A549 (cell line): Measurements from ENCODE around the gene MMD. TPM values are rescaled to one million over a fixed set of nuclear protein-coding genes. Genes with fewer than 3 reads are reported as not detected.

Experiments used
- ATAC-seq, 2 experiments: fragments of 200-7000 bp in 1 of 2; fragments of >200 bp in 1 of 2; cut with Nextera tagmentation in 1 of 2; cut with Tn5 transposase in 1 of 2; 3 replicates each; pipeline versions ENCODE4 v1.8.0 to v1.9.1; 2018 to 2020; ENCODE audit warnings: mild to moderate bottlenecking in 1 of 2, moderate library complexity in 1 of 2
- CTCF ChIA-PET: fragments of 300-600 bp; sonication (Branson Sonifier 250); formaldehyde crosslinking; extraction: SDS; loops from one replicate; lab custom pipeline; 2021; ENCODE audit warnings: antibody characterized with exemption, inconsistent platforms; lab: Yijun Ruan, JAX
- POLR2A ChIA-PET: fragments of 350-600 bp; formaldehyde crosslinking; extraction: SDS; loops from one replicate; lab custom pipeline; 2021; ENCODE audit warnings: antibody characterized with exemption, inconsistent platforms; lab: Yijun Ruan, JAX
- DNase-seq, 2 experiments: peaks; one replicate each; pipeline versions ENCODE4 v3.0.0 to v3.0.0-alpha.2; 2011 to 2016; ENCODE audit warnings: low read depth in 1 of 2, low spot score in 1 of 2
- FAIRE-seq: peaks from 2 replicates; lab custom pipeline; 2011; peaks lifted over from hg19 to GRCh38; lab: Jason Lieb, UNC
- H3K27ac ChIP-seq, 2 experiments: fragments of >200 bp; sonication (Bioruptor Twin); formaldehyde crosslinking; 3 replicates each; pipeline ENCODE4 v1.5.1; 2016 to 2017
- H3K4me1 ChIP-seq: fragments of >200 bp; sonication (Bioruptor Twin); formaldehyde crosslinking; 3 replicates; pipeline ENCODE4 v1.6.1; 2016
- H3K4me2 ChIP-seq: fragments of >200 bp; sonication (Bioruptor Twin); formaldehyde crosslinking; 3 replicates; pipeline ENCODE4 v1.6.1; 2016
- H3K4me3 ChIP-seq: fragments of >200 bp; sonication (Bioruptor Twin); formaldehyde crosslinking; 3 replicates; pipeline ENCODE4 v1.5.1; 2016
- H3K9me3 ChIP-seq: fragments of >200 bp; sonication (Bioruptor Twin); formaldehyde crosslinking; 3 replicates; pipeline ENCODE4 v1.6.1; 2016
- CEBPB ChIP-seq, 2 experiments: fragments of >200 bp in 1 of 2; sonication (Bioruptor Twin) in 1 of 2; formaldehyde crosslinking in 1 of 2; IDR thresholded peaks; 2 replicates each; pipeline ENCODE4 v1.6.1; 2012 to 2016
- ESRRA ChIP-seq: fragments of 150-350 bp; IDR thresholded peaks from 2 replicates; pipeline ENCODE4 v1.6.1; 2014; ENCODE audit warnings: mild to moderate bottlenecking, low read length, borderline replicate concordance
- FOXS1 ChIP-seq: fragments of 250-450 bp; sonication (Bioruptor Pico); IDR thresholded peaks from 2 replicates; pipeline ENCODE4 v1.5.0; 2020; ENCODE audit warnings: mild to moderate bottlenecking, moderate library complexity
- KDM5A ChIP-seq: fragments of 200-600 bp; sonication (generic); IDR thresholded peaks from 2 replicates; pipeline ENCODE4 v1.6.1; 2016; ENCODE audit warnings: antibody characterized with exemption, mild to moderate bottlenecking
- MAZ ChIP-seq: fragments of 150-350 bp; IDR thresholded peaks from 2 replicates; pipeline ENCODE4 v1.6.1; 2014; ENCODE audit warnings: antibody characterized with exemption, low read depth, low read length, borderline replicate concordance
- NPAS2 ChIP-seq: fragments of 250-450 bp; sonication (Bioruptor Pico); IDR thresholded peaks from 2 replicates; pipeline ENCODE4 v1.8.0; 2022; ENCODE audit warnings: mild to moderate bottlenecking, moderate library complexity, borderline replicate concordance
- PHF8 ChIP-seq: fragments of 200-600 bp; sonication (generic); IDR thresholded peaks from 2 replicates; pipeline ENCODE4 v1.6.1; 2016; ENCODE audit warnings: low read depth, mild to moderate bottlenecking, antibody characterized with exemption, moderate library complexity, borderline replicate concordance
- RAD21 ChIP-seq, 2 experiments: fragments of >200 bp in 1 of 2; sonication (Bioruptor Twin) in 1 of 2; formaldehyde crosslinking in 1 of 2; IDR thresholded peaks in 1 of 2; conservative IDR thresholded peaks in 1 of 2; 2 replicates in 1 of 2; 3 replicates in 1 of 2; pipeline ENCODE4 v1.6.1; 2012 to 2018; ENCODE audit warnings: inconsistent platforms in 1 of 2
- ZC3H11A ChIP-seq: fragments of 450-650 bp; IDR thresholded peaks from 2 replicates; pipeline ENCODE4 v1.6.1; 2014; ENCODE audit warnings: antibody characterized with exemption, mild to moderate bottlenecking
- ZNF302 ChIP-seq: fragments of 250-450 bp; sonication (Bioruptor Pico); IDR thresholded peaks from 2 replicates; pipeline ENCODE4 v1.9.0; 2021; ENCODE audit warnings: inconsistent platforms, mild to moderate bottlenecking, moderate library complexity
- ZSCAN20 ChIP-seq: fragments of 250-450 bp; sonication (Bioruptor Pico); IDR thresholded peaks from 2 replicates; pipeline ENCODE4 v1.8.0; 2022; ENCODE audit warnings: mild to moderate bottlenecking, moderate library complexity
- WGBS: methylation state at CpG from one replicate; pipeline ENCODE4 v1.1.6; 2017; ENCODE audit errors: missing lambda C conversion rate; 5-methylcytosine and 5-hydroxymethylcytosine counted together
- polyA plus RNA-seq, 4 experiments: library from polyadenylated mRNA; depleted of rRNA in 3 of 4; stranded (reverse); fragments of >200 nt; fragmentation: RNase III in 1 of 4; extraction: RNeasy Plus Mini Kit Qiagen cat#74134 plus additional on column Dnase treatment in 1 of 4; gene quantifications; 2 replicates in 3 of 4; 3 replicates in 1 of 4; pipeline ENCODE4 v1.2.3, GENCODE V29; 2011 to 2017
- TF ChIP-seq, protein P1 (sequence below): fragments of 450-650 bp; IDR thresholded peaks from 2 replicates; pipeline ENCODE4 v1.6.1; 2014; ENCODE audit warnings: antibody characterized with exemption
- TF ChIP-seq, protein P2 (sequence below): IDR thresholded peaks from 2 replicates; pipeline ENCODE4 v1.6.1; 2012
- TF ChIP-seq, protein P3 (sequence below): IDR thresholded peaks from 2 replicates; pipeline ENCODE4 v1.6.1; 2012
- TF ChIP-seq, protein P4 (sequence below): IDR thresholded peaks from 2 replicates; pipeline ENCODE4 v1.6.1; 2012; ENCODE audit warnings: low read depth, borderline replicate concordance

MMD gene
- polyA plus RNA-seq, 2 of the 4 experiments (the other 2 are of a cell fraction), result 22.5 to 54.7 TPM

DNA sequence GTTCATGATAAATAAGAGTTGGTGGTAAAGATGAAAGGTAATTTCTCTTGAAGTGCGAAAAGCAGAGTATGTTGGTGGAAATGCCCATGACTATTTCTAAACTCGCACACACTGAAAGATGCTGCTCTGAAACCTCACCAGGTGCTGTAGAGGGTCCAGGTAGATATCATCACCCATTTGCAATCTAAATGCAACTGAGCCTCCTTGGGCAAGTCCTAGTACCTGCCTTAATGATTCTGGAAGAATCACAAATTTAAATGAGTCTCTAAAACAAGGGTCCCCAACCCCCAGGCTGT, 5.9 kb upstream of the MMD start:
- ChIA-PET CTCF (no interaction called here), POLR2A (no interaction called here)
- peaks cover 39% of the 10 kb centered on the region for H3K4me1 ChIP-seq
- H3K27ac ChIP-seq, result peak overlapping the region in 1 of 2 experiments; percentile 27; a peak in 1 of 6 replicates
- no peaks in the 10 kb centered on the region for H3K9me3 ChIP-seq
- no peak overlapping the region for H3K4me2 ChIP-seq
- WGBS, result 96% methylated on average over 2 of the region's 2 CpGs
- TF ChIP-seq, protein P1, sequence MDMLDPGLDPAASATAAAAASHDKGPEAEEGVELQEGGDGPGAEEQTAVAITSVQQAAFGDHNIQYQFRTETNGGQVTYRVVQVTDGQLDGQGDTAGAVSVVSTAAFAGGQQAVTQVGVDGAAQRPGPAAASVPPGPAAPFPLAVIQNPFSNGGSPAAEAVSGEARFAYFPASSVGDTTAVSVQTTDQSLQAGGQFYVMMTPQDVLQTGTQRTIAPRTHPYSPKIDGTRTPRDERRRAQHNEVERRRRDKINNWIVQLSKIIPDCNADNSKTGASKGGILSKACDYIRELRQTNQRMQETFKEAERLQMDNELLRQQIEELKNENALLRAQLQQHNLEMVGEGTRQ, result no peak
- no peak for TF ChIP-seq ZNF302 (CRISPR knock-in tag)
- no peak for TF ChIP-seq ZC3H11A
- no peak for TF ChIP-seq ZSCAN20 (CRISPR knock-in tag)
- TF ChIP-seq RAD21 (conservative IDR thresholded peaks at IDR 0.05 in 1 of 2, IDR thresholded peaks at IDR 0.05 in 1 of 2), result no peak
- FAIRE-seq, result no peak
- no peak for ATAC-seq
- H3K4me3 ChIP-seq, result no peak overlapping the region
- DNase-seq, result no peak

DNA sequence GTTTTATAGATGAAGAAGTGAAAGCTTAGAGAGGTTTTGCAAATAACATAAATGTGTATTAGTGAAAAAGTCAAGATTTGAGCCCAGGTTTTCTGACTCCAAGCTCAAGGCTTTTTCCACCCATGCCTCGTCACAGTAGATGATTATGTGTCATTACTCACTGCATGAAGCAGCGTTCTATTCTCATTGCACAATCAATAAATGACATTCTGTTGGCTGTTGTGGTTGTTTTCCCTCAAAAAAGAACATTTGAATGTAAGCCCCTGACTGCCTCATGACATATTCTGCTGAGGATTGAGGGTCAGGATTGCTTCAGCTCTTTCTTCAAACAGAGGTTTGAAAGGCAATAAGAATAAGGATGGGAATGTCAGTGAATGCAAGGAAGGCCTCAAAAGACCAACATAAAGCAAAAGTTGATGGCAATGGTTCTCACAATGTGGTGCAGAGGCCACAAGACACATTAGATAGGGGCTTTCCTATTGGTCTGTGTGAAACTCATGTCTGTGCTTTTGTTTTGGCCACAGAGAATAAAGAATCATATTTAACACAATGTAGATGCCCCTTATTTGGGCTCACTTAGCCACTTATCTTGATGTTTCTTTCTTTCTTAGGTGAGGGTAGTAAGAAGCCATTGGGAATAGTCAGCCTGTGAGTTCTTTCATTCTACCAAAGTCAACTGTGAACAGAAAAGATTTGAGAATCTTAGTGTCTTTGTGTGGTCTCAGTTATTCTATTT, 5.4 kb upstream of the MMD start:
- 33% methylated on average over 2 of the region's 2 CpGs for whole genome bisulfite sequencing
- Histone ChIP-seq H3K4me1 (peaks cover 37% of the 10 kb centered on the region), H3K4me2 (no peak overlapping the region), H3K27ac (peak overlapping the region; percentile 15 to 18; a peak in 4 of 6 replicates), H3K4me3 (no peak overlapping the region), H3K9me3 (no peaks in the 10 kb centered on the region)
- FAIRE-seq, result no peak
- DNase-seq, result no peak
- POLR2A ChIA-PET, result no interaction called here
- TF ChIP-seq MAZ (no peak), CEBPB (IDR thresholded peaks at IDR 0.05) (peak; percentile 7 to 30; a peak in 1 of 4 replicates)
- ATAC-seq, result no peak
- CTCF ChIA-PET, result interaction anchor here (0.7 to 0.8 kb wide), 2 partner anchors 14 to 87 kb away, joined by 3 read pairs; no protein-coding TSS in a partner anchor

DNA sequence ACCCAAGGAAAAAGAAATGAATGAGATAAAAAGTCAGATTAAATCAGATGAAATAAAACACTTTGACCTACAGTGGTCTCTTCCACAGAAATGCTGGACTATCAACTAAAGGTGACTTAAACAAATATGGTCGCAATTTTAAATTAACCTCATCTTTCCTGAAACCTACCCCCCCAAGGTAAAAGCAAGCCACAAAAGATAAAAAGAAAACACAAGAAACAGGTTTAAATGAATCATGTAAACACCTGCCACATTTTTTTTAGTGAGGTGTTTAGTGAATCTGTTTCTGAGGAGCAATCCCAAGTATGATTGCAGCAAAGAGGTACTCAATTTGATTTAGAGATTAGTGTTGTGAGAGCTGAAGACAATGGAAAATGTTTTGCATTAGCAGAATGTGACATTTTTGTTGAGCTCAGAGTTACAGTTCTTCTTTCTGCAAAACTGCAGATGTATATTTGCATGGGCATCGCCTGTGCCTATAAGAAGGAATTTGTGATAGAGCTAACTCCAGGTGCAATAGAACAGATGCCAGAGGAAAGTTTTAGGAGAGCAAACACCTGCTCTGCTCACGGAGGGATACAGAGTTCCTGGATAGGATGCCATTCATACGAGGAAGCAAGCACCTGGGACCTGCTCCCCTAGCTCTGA, 3.4 kb upstream of the MMD start:
- FAIRE-seq (no peak), ATAC-seq (no peak), DNase-seq (no peak)
- ChIA-PET CTCF (interaction anchor here (1.2 kb wide), 1 partner anchor 89 kb away, joined by 3 read pairs; no protein-coding TSS in a partner anchor), POLR2A (no interaction called here)
- H3K4me3 ChIP-seq, result no peak overlapping the region
- 69% methylated on average over 4 of the region's 4 CpGs for WGBS
- H3K9me3 ChIP-seq, result no peaks in the 10 kb centered on the region
- H3K27ac ChIP-seq, result no peak overlapping the region
- no peak overlapping the region for H3K4me2 ChIP-seq
- peaks cover 27% of the 10 kb centered on the region for H3K4me1 ChIP-seq
- TF ChIP-seq PHF8 (no peak), ESRRA (no peak), ZC3H11A (no peak), KDM5A (no peak), NPAS2 (CRISPR knock-in tag) (no peak), FOXS1 (CRISPR knock-in tag) (no peak)
- TF ChIP-seq, protein P2, sequence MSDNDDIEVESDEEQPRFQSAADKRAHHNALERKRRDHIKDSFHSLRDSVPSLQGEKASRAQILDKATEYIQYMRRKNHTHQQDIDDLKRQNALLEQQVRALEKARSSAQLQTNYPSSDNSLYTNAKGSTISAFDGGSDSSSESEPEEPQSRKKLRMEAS, result no peak
- TF ChIP-seq, protein P3, sequence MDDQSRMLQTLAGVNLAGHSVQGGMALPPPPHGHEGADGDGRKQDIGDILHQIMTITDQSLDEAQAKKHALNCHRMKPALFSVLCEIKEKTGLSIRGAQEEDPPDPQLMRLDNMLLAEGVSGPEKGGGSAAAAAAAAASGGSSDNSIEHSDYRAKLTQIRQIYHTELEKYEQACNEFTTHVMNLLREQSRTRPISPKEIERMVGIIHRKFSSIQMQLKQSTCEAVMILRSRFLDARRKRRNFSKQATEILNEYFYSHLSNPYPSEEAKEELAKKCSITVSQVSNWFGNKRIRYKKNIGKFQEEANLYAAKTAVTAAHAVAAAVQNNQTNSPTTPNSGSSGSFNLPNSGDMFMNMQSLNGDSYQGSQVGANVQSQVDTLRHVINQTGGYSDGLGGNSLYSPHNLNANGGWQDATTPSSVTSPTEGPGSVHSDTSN, result no peak
- TF ChIP-seq, protein P4, sequence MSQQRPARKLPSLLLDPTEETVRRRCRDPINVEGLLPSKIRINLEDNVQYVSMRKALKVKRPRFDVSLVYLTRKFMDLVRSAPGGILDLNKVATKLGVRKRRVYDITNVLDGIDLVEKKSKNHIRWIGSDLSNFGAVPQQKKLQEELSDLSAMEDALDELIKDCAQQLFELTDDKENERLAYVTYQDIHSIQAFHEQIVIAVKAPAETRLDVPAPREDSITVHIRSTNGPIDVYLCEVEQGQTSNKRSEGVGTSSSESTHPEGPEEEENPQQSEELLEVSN, result no peak
- TF ChIP-seq, all 56 proteins: peak for 0
